HG03565 (cell line): ENCODE results near the gene P2RX1.
A peak's percentile ranks its signal among the peaks of the same experiment; 100 is the strongest.

Source experiments
- ATAC-seq: cut with Tn5 transposase; IDR thresholded peaks from one replicate; pipeline ENCODE4 v1.9.1; 2021; ENCODE audit warnings: mild to moderate bottlenecking, moderate library complexity; ENCODE audit not compliant: unreplicated experiment

The P2RX1 gene

DNA sequence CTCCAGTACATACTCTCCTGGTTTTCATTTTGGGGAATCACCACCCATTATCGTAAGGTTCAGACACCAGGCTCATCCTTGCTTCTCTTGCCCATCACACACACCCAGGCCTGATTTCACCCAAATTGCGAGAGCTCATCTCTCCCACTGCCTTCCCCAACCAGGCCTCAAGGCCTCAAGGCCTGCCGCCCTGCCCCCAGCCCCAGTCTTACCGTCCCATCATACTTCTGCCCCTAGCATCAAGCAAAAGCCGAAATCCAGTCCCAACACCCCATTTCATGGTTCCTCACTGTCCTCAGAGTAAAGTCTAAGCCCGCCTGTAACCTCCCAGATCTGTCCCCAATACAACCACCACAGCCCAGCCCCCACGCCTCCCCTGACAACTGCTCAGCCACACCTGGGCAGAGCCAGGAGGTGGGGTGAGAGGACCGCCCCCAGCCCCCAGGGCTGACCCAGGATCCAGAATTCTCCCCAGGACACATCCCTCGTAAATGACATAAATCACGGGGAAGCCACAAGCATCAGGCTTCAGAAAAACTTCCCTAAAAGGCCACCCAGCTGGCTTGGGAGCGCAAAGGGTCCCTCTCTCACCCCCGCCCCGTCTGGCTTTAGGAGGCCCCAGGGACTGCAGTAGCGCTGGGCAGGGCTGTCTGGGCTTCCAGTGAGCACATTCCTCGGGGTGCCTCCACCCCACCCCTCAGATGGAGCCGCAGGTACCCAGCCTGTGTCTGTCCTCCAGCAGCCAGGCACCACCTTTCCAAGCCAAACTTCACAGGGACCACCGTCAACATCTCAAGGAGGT is 9.6 kb upstream of the P2RX1 start:
- no peak for ATAC-seq

DNA sequence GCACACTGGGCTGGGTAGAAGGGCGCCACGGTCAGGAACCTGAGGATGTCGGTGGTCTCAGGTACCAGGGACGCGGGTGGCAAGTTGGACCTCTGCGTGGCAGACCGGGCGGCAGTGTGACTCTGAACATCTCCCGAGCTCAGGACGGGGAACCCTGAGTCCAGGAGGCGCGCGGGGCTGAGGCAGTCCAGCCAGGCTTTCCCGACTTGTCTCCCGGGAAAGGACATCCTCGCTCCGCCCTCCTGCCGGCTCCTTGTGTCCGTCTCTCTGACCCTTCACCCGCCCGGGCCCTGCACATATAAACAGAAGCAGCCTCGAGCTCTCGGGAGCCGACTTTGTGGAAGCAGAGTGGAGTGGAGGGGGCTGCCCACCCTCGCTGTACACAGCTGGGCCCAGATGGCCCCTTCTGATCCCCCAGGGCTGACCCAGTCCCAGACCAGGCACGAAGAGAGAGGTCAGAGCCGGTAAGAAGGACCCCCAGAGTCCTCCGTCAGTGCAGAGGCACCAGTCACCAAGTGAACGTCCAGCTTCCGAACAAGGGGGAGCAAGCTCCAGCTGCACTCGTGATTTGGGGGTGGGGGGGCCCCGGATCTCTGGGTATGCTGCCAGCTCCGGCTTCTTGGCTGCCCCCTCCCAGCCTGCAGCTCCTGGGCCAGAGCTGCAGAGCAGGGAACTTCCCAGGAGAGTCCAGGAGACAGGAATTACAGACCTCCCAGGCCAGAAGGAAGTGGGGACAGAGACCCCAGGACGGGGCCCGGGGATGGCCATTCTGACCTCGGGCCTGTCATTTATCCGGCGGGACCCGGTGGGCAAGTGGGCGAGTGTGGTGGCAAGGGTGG is 8.5 kb upstream of the P2RX1 start:
- no peak for ATAC-seq

DNA sequence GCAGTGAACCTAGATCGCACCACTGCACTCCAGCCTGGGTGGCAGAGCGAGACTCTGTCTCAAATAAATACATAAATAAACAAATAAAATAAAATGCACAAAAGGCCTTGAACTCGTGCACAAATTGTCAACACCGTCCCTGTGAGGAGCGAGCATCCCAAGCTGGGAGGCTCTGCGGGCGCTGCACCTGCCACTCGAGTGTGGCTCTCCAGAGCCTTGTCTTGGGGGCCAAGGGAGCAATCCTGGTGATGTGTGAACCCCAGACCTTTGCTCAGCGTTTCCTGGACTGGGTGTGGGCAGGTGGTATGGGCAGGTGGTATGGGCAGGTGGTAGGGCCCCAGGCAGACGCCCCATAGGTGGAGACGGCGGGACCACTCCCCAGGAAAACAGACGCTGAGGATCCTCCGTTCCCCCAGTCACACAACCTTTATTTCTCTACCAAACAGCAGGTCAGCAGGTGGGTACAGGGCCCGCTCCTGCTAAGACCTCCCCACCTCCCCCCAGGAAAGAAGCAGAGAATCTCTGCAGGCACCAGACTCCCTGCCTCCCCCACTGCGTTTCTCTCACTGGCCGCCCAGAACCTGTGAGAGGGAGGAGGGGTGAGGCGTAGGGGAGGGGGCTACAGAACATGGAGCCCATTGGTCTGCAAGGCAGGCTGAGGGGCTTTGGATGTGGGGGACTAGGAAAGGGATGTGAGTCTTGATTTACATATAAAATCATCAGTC is 7.4 kb upstream of the P2RX1 start:
- no peak for ATAC-seq

DNA sequence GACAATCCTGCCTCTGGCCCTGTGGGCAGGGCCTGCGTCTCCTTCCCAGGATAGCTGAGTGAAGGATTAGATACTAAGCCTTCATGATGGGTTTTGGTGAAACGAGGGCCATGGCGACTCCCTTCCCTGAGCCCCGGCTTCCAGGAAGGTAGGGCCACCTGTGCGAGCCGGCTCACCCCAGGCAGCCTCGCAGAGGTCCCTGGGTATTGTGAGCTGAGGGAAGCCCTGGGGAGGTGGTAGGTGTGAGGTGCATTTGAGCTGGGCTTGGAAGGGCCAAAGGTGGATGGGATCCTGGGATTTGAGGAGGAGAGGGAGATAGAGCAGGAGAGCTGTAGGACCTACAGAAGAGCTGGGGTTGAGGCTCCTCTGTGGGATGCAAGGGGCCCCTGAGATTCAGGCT is 6.5 kb upstream of the P2RX1 start:
- no peak for ATAC-seq

GRCh38 chr17:3921502-3922319 is 5.4 kb upstream of the P2RX1 start:
- ATAC-seq = no peak

DNA sequence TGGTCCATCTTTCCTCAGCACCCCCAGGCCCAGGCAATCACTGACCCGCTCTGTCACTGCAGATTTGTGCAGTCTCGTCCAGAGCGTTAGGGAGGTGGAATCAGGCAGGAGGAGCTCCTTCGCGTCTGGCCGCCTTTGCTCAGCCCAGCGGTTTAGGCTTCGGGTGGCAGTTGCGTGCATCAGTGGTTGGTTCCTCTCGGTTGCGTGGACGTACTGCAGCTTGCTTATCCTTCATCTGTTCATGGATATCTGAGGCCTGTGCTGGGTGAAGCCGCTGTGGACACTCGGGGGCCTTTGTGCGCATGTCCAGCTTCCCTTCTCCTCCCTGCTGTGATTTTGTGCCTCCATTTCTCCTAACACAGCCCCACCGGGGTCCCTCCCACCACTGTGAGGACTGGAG is 4.7 kb upstream of the P2RX1 start:
- ATAC-seq = no peak

DNA sequence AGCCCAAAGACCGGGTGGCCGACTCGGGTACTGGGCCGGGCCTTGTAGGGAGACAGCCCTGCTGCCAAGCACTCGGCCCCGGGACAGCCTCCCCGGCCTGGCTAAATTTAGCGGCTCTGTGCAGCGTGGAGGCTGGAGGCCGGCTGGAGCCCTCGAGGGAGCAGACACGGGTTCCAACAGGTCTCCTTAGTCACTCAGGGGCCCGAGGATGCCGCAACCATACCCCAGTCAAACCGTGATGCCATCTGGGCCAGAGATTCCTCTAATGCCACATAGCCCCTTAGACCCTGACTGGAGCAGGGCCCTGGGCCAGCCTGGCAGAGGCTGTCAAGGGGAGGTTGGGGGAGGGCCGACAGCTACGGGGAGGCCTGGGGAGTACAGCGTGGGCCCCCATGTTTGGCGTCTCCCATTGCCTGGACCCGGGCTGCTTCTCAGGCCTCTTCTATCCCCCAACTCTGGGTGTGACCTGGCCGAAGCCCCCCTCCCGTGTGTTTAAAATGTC is 2.9 kb upstream of the P2RX1 start:
- no peak for ATAC-seq

DNA sequence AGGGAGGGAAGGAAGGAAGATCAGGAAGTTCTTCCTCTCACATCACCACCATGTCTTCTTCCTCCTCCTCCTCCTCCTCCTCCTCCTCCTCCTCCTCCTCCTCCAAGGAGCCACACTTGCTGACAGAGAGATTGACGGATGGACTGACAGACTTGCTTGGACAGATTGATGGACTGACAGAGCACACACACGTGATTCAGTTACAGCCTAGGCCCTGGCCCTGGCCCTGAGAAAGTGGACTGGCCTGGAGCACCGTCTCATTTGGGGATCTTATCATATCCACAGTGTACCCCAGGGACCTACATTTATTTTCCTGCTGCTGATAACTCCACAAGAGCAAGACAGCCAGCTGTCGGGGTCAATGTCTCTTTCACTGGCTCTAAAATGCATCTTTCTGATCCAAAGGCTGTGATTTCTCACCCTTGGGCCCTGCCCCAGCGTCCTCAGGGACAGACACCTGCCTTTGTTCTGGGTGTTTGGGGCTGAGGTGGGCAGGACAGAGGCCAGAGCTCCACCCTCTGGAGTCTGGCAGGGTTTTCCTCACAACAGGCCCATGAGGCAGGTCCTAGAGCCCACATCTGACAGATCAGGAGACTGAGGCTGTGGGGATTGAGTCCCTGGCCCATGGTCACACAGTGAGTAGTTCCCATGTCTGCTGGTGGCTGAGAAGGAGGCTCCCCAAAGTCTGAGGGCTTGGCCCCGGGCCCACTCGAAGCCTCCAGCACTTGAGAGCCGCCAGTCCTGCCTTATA is 2.3 kb upstream of the P2RX1 start:
- no peak for ATAC-seq

DNA sequence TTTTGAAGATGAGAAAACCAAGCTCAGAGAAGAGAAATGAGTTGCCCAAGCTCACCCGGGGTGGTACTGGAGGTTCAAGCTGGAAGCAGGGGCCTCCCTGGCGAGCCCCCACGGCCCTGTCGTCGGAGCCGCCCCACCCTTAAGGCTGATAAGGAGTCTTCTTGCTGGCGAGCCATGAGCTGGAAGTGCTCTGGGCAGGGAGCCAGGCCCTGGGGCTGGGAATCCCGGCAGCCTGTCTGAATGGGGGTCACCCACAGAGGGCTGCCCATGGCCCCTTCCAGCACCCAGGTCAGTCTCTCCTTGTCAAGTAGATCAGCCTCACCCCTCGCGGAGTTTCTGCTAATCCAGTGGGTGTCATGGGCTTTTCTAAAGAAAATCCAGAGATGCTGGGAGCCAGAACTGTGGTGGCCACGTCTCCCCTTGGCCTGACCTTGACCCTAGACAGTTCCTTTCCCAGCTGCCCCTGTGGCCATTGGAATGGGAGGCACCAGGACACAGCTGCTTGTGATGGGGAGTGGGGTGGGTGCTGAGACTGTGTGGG is 1.2 kb upstream of the P2RX1 start:
- ATAC-seq = no peak

GRCh38 chr17:3916825-3917224 is 560 bp upstream of the P2RX1 start:
- ATAC-seq = no peak

DNA sequence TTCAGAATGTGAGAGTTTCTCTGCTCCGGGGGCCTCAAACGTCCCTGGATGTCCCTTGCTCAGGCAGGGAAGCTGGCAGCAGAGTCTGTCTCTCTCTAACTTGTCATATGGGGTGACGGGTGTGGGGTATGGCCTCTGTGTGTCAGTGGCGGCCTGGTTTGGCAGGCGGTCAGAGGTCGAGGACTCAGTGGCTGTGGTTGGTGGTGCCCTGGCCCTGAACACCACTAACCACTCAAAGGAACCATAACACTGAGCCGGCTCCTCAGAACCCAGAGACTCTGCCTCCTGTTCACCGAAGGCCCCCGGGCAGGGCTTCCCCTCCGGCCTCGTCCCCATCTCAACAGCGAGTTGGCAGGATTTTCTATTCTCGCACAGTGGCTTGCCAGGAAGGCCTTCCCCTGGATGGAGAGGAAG is 677 bp downstream of the P2RX1 start:
- ATAC-seq = no peak

GRCh38 chr17:3914312-3914670 is 2.0 kb downstream of the P2RX1 start:
- no peak for ATAC-seq

DNA sequence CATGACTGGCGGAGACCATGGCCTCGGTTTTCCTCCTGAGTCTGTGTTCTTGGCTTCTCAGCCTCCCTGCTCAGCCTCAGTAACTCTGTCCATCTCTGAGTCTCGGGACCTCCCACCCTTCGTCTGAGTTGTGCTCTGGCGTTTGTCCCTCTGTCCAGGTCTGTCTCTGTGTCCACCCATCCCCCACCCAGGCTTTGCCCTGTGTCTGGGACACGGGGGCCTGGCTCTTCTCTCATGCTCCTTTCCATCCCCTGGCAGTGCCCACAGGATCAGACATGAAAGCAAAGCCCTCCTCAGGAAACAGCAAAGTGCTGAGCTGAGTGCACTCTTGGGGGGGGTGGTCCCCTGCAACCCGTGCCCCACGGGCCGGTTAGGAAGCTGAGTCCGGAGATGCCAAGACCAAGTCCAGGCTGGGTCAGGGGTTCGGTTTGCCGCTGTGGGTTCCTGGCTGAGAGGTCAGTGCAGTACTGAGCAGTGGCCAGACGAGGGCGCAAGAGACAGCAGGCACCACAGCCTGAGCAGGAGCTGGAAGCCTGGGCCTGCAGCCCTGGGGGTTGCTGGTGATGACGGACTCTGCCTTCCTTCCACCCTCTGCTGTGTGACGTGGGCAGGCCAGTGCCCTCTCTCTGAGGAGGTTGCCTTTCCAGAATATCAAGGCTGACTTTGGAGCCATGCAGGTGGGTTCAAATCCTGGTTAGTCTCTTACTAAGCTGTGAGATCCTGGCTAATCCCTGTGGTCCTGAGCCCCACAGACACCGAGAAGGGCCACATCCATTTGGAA is 2.5 kb downstream of the P2RX1 start:
- ATAC-seq = no peak

DNA sequence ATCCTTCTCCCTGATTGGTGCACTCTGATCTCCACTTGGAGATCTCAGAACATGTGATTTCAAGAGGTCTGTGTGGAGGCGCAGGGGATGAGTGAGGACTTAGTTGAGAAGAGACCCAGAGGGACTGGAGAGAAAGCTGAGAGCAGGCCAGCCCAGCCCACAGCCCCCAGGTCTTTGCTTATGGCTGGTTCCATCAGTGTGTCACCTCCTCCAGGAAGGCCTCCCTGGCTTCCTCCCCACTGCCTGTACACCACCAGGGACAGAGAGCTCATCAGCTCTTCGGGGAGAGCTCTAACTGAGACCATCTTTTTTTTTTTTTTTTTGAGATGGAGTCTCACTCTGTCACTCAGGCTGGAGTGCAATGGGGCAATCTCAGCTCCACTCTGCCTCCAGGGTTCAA is 3.4 kb downstream of the P2RX1 start:
- no peak for ATAC-seq

GRCh38 chr17:3911271-3912053 is 4.8 kb downstream of the P2RX1 start:
- peak; percentile 64 for ATAC-seq

- ATAC-seq = no peak
These were observed 5.6 kb downstream of the P2RX1 start for GRCh38 chr17:3910420-3911270.

GRCh38 chr17:3909257-3909656 is 7.0 kb downstream of the P2RX1 start:
- ATAC-seq = no peak
